ENCODE data around the gene NOP16.

Gene NOP16

GRCh38 chr5:176416965-176417364 lies 28.6 kb upstream of the NOP16 start:
- no peaks in the 10 kb centered on the region for H3K9me2 ChIP-seq (replicated peaks; ENCODE audit: insufficient read depth, low read length)
- H3K4me3 ChIP-seq (ENCODE audit: low read length), result peak overlapping the region; percentile 1; the same call in 1 of the 2 replicates
- H3K9me3 ChIP-seq (replicated peaks; ENCODE audit: insufficient read depth, low read length), result no peaks in the 10 kb centered on the region
- H3K27ac ChIP-seq (ENCODE audit: low read length), result no peak overlapping the region
- peak overlapping the region; percentile 72 for H2AFZ ChIP-seq (ENCODE audit: low read length)
- peak overlapping the region; percentile 53; the same call in 1 of the 2 replicates for H3K4me2 ChIP-seq (ENCODE audit: low read depth, low read length)
- no peaks in the 10 kb centered on the region for H3F3A ChIP-seq (ENCODE audit: insufficient read depth, low read length)
- no peaks in the 10 kb centered on the region for H3K36me3 ChIP-seq (replicated peaks; ENCODE audit: insufficient read depth, low read length)
- DNase-seq, result no peak
- no peaks in the 10 kb centered on the region for H3K27me3 ChIP-seq (replicated peaks; ENCODE audit: insufficient read depth, low read length)
- TF ChIP-seq, protein P1, sequence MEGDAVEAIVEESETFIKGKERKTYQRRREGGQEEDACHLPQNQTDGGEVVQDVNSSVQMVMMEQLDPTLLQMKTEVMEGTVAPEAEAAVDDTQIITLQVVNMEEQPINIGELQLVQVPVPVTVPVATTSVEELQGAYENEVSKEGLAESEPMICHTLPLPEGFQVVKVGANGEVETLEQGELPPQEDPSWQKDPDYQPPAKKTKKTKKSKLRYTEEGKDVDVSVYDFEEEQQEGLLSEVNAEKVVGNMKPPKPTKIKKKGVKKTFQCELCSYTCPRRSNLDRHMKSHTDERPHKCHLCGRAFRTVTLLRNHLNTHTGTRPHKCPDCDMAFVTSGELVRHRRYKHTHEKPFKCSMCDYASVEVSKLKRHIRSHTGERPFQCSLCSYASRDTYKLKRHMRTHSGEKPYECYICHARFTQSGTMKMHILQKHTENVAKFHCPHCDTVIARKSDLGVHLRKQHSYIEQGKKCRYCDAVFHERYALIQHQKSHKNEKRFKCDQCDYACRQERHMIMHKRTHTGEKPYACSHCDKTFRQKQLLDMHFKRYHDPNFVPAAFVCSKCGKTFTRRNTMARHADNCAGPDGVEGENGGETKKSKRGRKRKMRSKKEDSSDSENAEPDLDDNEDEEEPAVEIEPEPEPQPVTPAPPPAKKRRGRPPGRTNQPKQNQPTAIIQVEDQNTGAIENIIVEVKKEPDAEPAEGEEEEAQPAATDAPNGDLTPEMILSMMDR (IDR thresholded peaks at IDR 0.05; ENCODE audit: low read length), result no peak
- peak overlapping the region; percentile 28; the same call in 1 of the 2 replicates for H3K9ac ChIP-seq (ENCODE audit: low read length)
- peaks cover 6% of the 10 kb centered on the region for H3K4me1 ChIP-seq (ENCODE audit: low read length)
- H3K79me2 ChIP-seq (ENCODE audit: low read length), result peaks cover 41% of the 10 kb centered on the region
- no peaks in the 10 kb centered on the region for H4K20me1 ChIP-seq (ENCODE audit: insufficient read depth, low read length)

- no peaks in the 10 kb centered on the region for H4K20me1 ChIP-seq (ENCODE audit: insufficient read depth, low read length)
- peak within 1 kb of the TSS; percentile 42; the same call in 1 of the 2 replicates for H3K27ac ChIP-seq (ENCODE audit: low read length)
- H3K4me1 ChIP-seq (ENCODE audit: low read length), result peaks cover 10% of the 10 kb centered on the region
- peak within 1 kb of the TSS; percentile 97 for H3K4me3 ChIP-seq (ENCODE audit: low read length)
- peaks cover 41% of the 10 kb centered on the region for H3K79me2 ChIP-seq (ENCODE audit: low read length)
- peak within 1 kb of the TSS; percentile 82 for H2AFZ ChIP-seq (ENCODE audit: low read length)
- H3K36me3 ChIP-seq (replicated peaks; ENCODE audit: insufficient read depth, low read length), result no peaks in the 10 kb centered on the region
- no peaks in the 10 kb centered on the region for H3K9me3 ChIP-seq (replicated peaks; ENCODE audit: insufficient read depth, low read length)
- no peaks in the 10 kb centered on the region for H3K9me2 ChIP-seq (replicated peaks; ENCODE audit: insufficient read depth, low read length)
- no peaks in the 10 kb centered on the region for H3F3A ChIP-seq (ENCODE audit: insufficient read depth, low read length)
- H3K9ac ChIP-seq (ENCODE audit: low read length), result peak within 1 kb of the TSS; percentile 96
- no peaks in the 10 kb centered on the region for H3K27me3 ChIP-seq (replicated peaks; ENCODE audit: insufficient read depth, low read length)
- DNase-seq, result peak; percentile 92
- peak within 1 kb of the TSS; percentile 85 for H3K4me2 ChIP-seq (ENCODE audit: low read depth, low read length)
- TF ChIP-seq, protein P1 (IDR thresholded peaks at IDR 0.05; ENCODE audit: low read length), result peak; percentile 47
- TF ChIP-seq EZH2phosphoT487 (IDR thresholded peaks at IDR 0.05; ENCODE audit: low read length), result no peak
These were observed 27.8 kb upstream of the NOP16 start, which contains the start of gene CLTB for GRCh38 chr5:176415952-176416924. Gene CLTB, minus strand, starts transcription at chr5:176416539. Its CDS starts 176 bp downstream, at chr5:176416363.

GRCh38 chr5:176415240-176415951 lies 27.0 kb upstream of the NOP16 start:
- no peak for DNase-seq
- Histone ChIP-seq H3F3A (ENCODE audit: insufficient read depth, low read length) (no peaks in the 10 kb centered on the region), H3K36me3 (replicated peaks; ENCODE audit: insufficient read depth, low read length) (no peaks in the 10 kb centered on the region), H3K4me3 (ENCODE audit: low read length) (peak overlapping the region; percentile 97), H3K27me3 (replicated peaks; ENCODE audit: insufficient read depth, low read length) (no peaks in the 10 kb centered on the region), H2AFZ (ENCODE audit: low read length) (peak overlapping the region; percentile 82; the same call in 1 of the 2 replicates), H3K9ac (ENCODE audit: low read length) (peak overlapping the region; percentile 96), H3K9me3 (replicated peaks; ENCODE audit: insufficient read depth, low read length) (no peaks in the 10 kb centered on the region), H4K20me1 (ENCODE audit: insufficient read depth, low read length) (no peaks in the 10 kb centered on the region), H3K4me2 (ENCODE audit: low read depth, low read length) (peak overlapping the region; percentile 85), H3K27ac (ENCODE audit: low read length) (no peak overlapping the region), H3K9me2 (replicated peaks; ENCODE audit: insufficient read depth, low read length) (no peaks in the 10 kb centered on the region), H3K79me2 (ENCODE audit: low read length) (peaks cover 46% of the 10 kb centered on the region), H3K4me1 (ENCODE audit: low read length) (peaks cover 18% of the 10 kb centered on the region)
- TF ChIP-seq EZH2phosphoT487 (IDR thresholded peaks at IDR 0.05; ENCODE audit: low read length) (no peak), EZH2 (optimal IDR thresholded peaks at IDR 0.05; ENCODE audit: low read depth, low read length) (no peak)
- TF ChIP-seq, protein P1 (IDR thresholded peaks at IDR 0.05; ENCODE audit: low read length), result no peak

All from MM.1S (cell line).